ENCODE results near the gene CC2D2A. TPM values are rescaled to one million over a fixed set of nuclear protein-coding genes. Genes with fewer than 3 reads are reported as not detected.

CC2D2A gene
- total RNA-seq: 17.2 and 26.9 TPM in 2 replicates

DNA sequence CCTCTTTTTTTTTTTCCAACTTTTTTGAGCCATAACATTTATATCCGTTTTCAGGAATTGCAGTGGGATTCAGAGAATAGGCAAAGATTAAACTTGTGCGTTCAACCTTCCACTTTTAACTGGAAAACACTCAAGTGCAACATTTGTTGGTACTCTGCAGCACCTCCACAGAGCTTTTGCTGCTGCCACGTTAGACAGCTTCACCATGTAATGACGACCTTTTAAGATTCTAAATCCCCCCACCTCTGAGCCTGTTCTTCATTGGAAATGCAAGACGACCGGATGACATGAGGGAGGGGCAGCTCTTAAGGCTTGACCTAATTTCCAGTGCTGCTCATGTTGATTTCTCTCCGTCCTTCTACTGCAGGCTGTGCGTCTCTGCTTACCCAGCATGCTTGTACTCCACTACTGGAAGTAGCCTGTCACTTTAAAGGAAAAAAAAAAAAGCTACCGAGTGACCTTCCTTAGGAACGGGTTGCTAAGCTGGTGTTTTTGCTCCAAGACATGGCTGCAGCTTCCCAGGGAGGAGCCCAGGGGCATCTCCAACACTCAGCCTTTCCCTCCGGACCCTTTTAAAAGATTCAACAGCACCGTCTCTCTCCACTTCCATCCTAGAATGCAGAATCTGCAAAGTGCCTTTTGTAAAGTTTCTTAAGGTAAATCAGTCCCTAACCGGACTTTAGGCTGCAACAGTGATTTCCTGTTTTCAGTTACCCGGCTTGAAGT lies at the start of gene CC2D2A:
TSS of gene CC2D2A (plus strand) at position 481 of the 726 bp plus-strand sequence. CDS start 6,051 bp downstream, outside the sequence.

GRCh38 chr4:15427701-15428100 lies 42.0 kb upstream of the CC2D2A start, which contains the start of gene C1QTNF7:
TSS of gene C1QTNF7 (plus strand) at chr4:15428033. CDS start at chr4:15435744, 7,711 bp downstream.

Other genes with a start within 250 kb of the CC2D2A start
- gene C1QTNF7, start 41.8 kb upstream of the CC2D2A start, total RNA-seq: 0.17 and 0.35 TPM in 2 replicates
- gene FBXL5, start 185.5 kb downstream of the CC2D2A start, total RNA-seq: 51.2 and 51.3 TPM in 2 replicates
- gene FAM200B, start 211.9 kb downstream of the CC2D2A start, total RNA-seq: 24.9 and 45.1 TPM in 2 replicates
- gene BST1, start 233.2 kb downstream of the CC2D2A start, total RNA-seq: 24.2 and 24.4 TPM in 2 replicates

Measured in pericardium fibroblast (primary cell).